OCI-LY3 (cell line): ENCODE measurements around the gene NELL2.

ENCODE experiments used
- H2AFZ ChIP-seq: fragments of 200-600, 300-600 bp; shearing (Covaris generic); 2 replicates; pipeline ENCODE4 v1.6.0; 2014; ENCODE audit warnings: antibody characterized with exemption, low read depth, low read length
- H3K27ac ChIP-seq: fragments of 200-600, 300-600 bp; sonication (generic); 2 replicates; pipeline ENCODE4 v1.5.1; 2014; ENCODE audit warnings: mild to moderate bottlenecking, low read length, moderate library complexity, mixed read lengths
- H3K27me3 ChIP-seq: fragments of 200-600, 300-600 bp; sonication (generic); 2 replicates; pipeline ENCODE4 v1.6.1; 2014; ENCODE audit warnings: low read depth, low read length, mixed read lengths
- H3K36me3 ChIP-seq: fragments of 200-600, 300-600 bp; sonication (generic); replicated peaks from 2 replicates; pipeline ENCODE3; 2014; ENCODE audit warnings: low read depth, low read length, mixed read lengths
- H3K4me1 ChIP-seq: fragments of 300-600, 200-600 bp; sonication (generic); 2 replicates; pipeline ENCODE4 v1.6.1; 2014; ENCODE audit warnings: low read length, mixed read lengths
- H3K4me2 ChIP-seq: fragments of 200-600, 300-600 bp; sonication (generic); 2 replicates; pipeline ENCODE4 v1.6.1; 2014; ENCODE audit warnings: low read length, mixed read lengths
- H3K4me3 ChIP-seq: fragments of 300-600, 200-600 bp; sonication (generic); 2 replicates; pipeline ENCODE4 v1.5.1; 2014; ENCODE audit warnings: antibody characterized with exemption, mild to moderate bottlenecking, low read length, moderate library complexity
- H3K79me2 ChIP-seq: fragments of 300-600, 200-600 bp; shearing (Covaris generic); 2 replicates; pipeline ENCODE4 v1.6.1; 2014; ENCODE audit warnings: mild to moderate bottlenecking, low read length, mixed read lengths
- H3K9ac ChIP-seq: fragments of 300-600, 200-600 bp; shearing (Covaris generic); 2 replicates; pipeline ENCODE4 v1.6.0; 2014; ENCODE audit warnings: mild to moderate bottlenecking, low read length, moderate library complexity
- H3K9me3 ChIP-seq: fragments of 200-600, 300-600 bp; shearing (Covaris generic); 2 replicates; pipeline ENCODE4 v1.6.1; 2014; ENCODE audit warnings: low read length, mixed read lengths; ENCODE audit not compliant: insufficient read depth
- H4K20me1 ChIP-seq: fragments of 200-600, 300-600 bp; sonication (generic); 2 replicates; pipeline ENCODE4 v1.6.1; 2016; ENCODE audit warnings: low read length, mixed read lengths; ENCODE audit not compliant: insufficient read depth
- EZH2phosphoT487 ChIP-seq: fragments of 200-600 bp; shearing (Covaris generic); IDR thresholded peaks from 2 replicates; pipeline ENCODE4 v1.6.1; 2018; ENCODE audit warnings: antibody characterized with exemption, mixed run types, low read depth
- TF ChIP-seq, protein P1 (sequence below): fragments of 200-600, 300-600 bp; sonication (generic); IDR thresholded peaks from 2 replicates; pipeline ENCODE4 v1.5.1; 2014; ENCODE audit warnings: antibody characterized with exemption, low read length, low read depth

Gene NELL2

GRCh38 chr12:44779766-44780165 is 96.3 kb downstream of the NELL2 start:
- Histone ChIP-seq H3K36me3 (no peaks in the 10 kb centered on the region), H3K9me3 (no peaks in the 10 kb centered on the region), H4K20me1 (no peaks in the 10 kb centered on the region), H3K4me1 (no peaks in the 10 kb centered on the region), H3K4me3 (no peak overlapping the region), H3K27me3 (no peaks in the 10 kb centered on the region), H3K27ac (no peak overlapping the region), H3K9ac (no peak overlapping the region), H3K79me2 (no peaks in the 10 kb centered on the region), H3K4me2 (no peak overlapping the region), H2AFZ (no peak overlapping the region)
- TF ChIP-seq, protein P1, sequence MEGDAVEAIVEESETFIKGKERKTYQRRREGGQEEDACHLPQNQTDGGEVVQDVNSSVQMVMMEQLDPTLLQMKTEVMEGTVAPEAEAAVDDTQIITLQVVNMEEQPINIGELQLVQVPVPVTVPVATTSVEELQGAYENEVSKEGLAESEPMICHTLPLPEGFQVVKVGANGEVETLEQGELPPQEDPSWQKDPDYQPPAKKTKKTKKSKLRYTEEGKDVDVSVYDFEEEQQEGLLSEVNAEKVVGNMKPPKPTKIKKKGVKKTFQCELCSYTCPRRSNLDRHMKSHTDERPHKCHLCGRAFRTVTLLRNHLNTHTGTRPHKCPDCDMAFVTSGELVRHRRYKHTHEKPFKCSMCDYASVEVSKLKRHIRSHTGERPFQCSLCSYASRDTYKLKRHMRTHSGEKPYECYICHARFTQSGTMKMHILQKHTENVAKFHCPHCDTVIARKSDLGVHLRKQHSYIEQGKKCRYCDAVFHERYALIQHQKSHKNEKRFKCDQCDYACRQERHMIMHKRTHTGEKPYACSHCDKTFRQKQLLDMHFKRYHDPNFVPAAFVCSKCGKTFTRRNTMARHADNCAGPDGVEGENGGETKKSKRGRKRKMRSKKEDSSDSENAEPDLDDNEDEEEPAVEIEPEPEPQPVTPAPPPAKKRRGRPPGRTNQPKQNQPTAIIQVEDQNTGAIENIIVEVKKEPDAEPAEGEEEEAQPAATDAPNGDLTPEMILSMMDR, result no peak
- no peak for TF ChIP-seq EZH2phosphoT487

- no peak overlapping the region for H3K9ac ChIP-seq
- TF ChIP-seq, protein P1, result no peak
- TF ChIP-seq EZH2phosphoT487, result no peak
- no peaks in the 10 kb centered on the region for H3K79me2 ChIP-seq
- H4K20me1 ChIP-seq, result no peaks in the 10 kb centered on the region
- no peaks in the 10 kb centered on the region for H3K4me1 ChIP-seq
- no peak overlapping the region for H3K27ac ChIP-seq
- no peak overlapping the region for H3K4me3 ChIP-seq
- no peaks in the 10 kb centered on the region for H3K9me3 ChIP-seq
- H2AFZ ChIP-seq, result no peak overlapping the region
- no peaks in the 10 kb centered on the region for H3K36me3 ChIP-seq
- H3K4me2 ChIP-seq, result no peak overlapping the region
- H3K27me3 ChIP-seq, result no peaks in the 10 kb centered on the region
Observed at GRCh38 chr12:44778863-44779262, 97.3 kb downstream of the NELL2 start.

DNA sequence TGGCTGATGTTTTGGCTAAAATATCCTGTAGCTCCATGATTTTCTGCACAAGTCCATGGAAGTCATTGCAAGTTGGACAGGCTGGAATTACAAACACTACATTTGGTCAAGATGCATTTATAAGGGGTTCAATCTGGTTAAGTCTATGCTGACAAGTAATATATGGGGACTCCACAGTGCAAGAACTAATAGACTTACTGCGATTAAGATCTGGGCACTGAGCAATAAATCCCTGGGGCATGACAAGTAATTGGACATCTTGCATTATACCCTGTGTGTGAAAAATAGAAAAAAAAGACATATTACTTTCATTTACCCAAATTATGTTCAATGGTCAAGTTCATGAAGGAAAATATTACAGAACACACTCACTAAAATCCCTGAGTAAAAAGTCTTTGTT is 99.1 kb downstream of the NELL2 start:
- H3K4me1 ChIP-seq, result no peaks in the 10 kb centered on the region
- H4K20me1 ChIP-seq, result no peaks in the 10 kb centered on the region
- no peaks in the 10 kb centered on the region for H3K36me3 ChIP-seq
- H3K4me2 ChIP-seq, result no peak overlapping the region
- no peaks in the 10 kb centered on the region for H3K79me2 ChIP-seq
- TF ChIP-seq EZH2phosphoT487, result no peak
- TF ChIP-seq, protein P1, result no peak
- no peak overlapping the region for H3K27ac ChIP-seq
- no peak overlapping the region for H3K9ac ChIP-seq
- no peak overlapping the region for H2AFZ ChIP-seq
- H3K9me3 ChIP-seq, result no peaks in the 10 kb centered on the region
- no peak overlapping the region for H3K4me3 ChIP-seq
- H3K27me3 ChIP-seq, result no peaks in the 10 kb centered on the region

GRCh38 chr12:44775901-44776300 is 100.2 kb downstream of the NELL2 start:
- H3K79me2 ChIP-seq, result no peaks in the 10 kb centered on the region
- no peaks in the 10 kb centered on the region for H3K4me1 ChIP-seq
- H3K9ac ChIP-seq, result no peak overlapping the region
- no peak for TF ChIP-seq EZH2phosphoT487
- TF ChIP-seq, protein P1, result no peak
- H3K4me3 ChIP-seq, result no peak overlapping the region
- no peak overlapping the region for H3K4me2 ChIP-seq
- no peak overlapping the region for H2AFZ ChIP-seq
- no peak overlapping the region for H3K27ac ChIP-seq
- no peaks in the 10 kb centered on the region for H4K20me1 ChIP-seq
- no peaks in the 10 kb centered on the region for H3K9me3 ChIP-seq
- H3K36me3 ChIP-seq, result no peaks in the 10 kb centered on the region
- H3K27me3 ChIP-seq, result no peaks in the 10 kb centered on the region
